Adrenal gland (tissue), 5 donors: Measurements from ENCODE around the gene FGGY.
"Not testable (repeated sequence)": the region's sequence is repeated elsewhere in the genome, so short reads cannot be mapped to it uniquely, and the experiment has no call there.

Experiments used
- CTCF ChIP-seq, 6 experiments: fragments of 450-650 bp in 4 of 6; fragments of 200-600 bp in 2 of 6; sonication (generic) in 1 of 6; IDR thresholded peaks; 1 replicate in 5 of 6; 2 replicates in 1 of 6; pipeline versions ENCODE4 v1.5.1 to v1.8.0; 2016 to 2021; ENCODE audit warnings: antibody characterized with exemption in 6 of 6, mild to moderate bottlenecking in 2 of 6, moderate library complexity in 1 of 6
- POLR2A ChIP-seq, 2 donors: fragments of 450-650 bp; IDR thresholded peaks; one replicate each; pipeline ENCODE4 v1.6.1; 2017; ENCODE audit warnings: antibody characterized with exemption in 2 of 2, mild to moderate bottlenecking in 2 of 2, moderate library complexity in 1 of 2
- donor health status: DM: no; HTN: no; CAD: no.

GRCh38 chr1:59496156-59496555 is 199.3 kb downstream of the FGGY start:
- TF ChIP-seq POLR2A, CTCF (IDR thresholded peaks at IDR 0.05): not testable (repeated sequence)
